Raji (cell line): ENCODE measurements around the gene IGFBP7.

Experiments
- POLR2A ChIP-seq: IDR thresholded peaks from 2 replicates; pipeline ENCODE4 v1.6.1; 2011; ENCODE audit warnings: low read depth, low read length, control low read depth; ENCODE audit not compliant: insufficient read depth

IGFBP7 gene

GRCh38 chr4:57110640-57111511 is 691 bp upstream of the IGFBP7 start:
- no peak for TF ChIP-seq POLR2A

- TF ChIP-seq POLR2A: no peak
These were observed 756 bp downstream of the IGFBP7 start for GRCh38 chr4:57109411-57109846.

- no peak for TF ChIP-seq POLR2A
These were observed 4.0 kb downstream of the IGFBP7 start for GRCh38 chr4:57106181-57106580.

GRCh38 chr4:57104706-57105560 is 5.3 kb downstream of the IGFBP7 start:
- TF ChIP-seq POLR2A: no peak

- no peak for TF ChIP-seq POLR2A
These were observed 7.1 kb downstream of the IGFBP7 start for GRCh38 chr4:57103051-57103450.

- no peak for TF ChIP-seq POLR2A
These were observed 8.0 kb downstream of the IGFBP7 start for GRCh38 chr4:57102050-57102624.

- TF ChIP-seq POLR2A: no peak
These were observed 9.1 kb downstream of the IGFBP7 start for GRCh38 chr4:57100979-57101651.

DNA sequence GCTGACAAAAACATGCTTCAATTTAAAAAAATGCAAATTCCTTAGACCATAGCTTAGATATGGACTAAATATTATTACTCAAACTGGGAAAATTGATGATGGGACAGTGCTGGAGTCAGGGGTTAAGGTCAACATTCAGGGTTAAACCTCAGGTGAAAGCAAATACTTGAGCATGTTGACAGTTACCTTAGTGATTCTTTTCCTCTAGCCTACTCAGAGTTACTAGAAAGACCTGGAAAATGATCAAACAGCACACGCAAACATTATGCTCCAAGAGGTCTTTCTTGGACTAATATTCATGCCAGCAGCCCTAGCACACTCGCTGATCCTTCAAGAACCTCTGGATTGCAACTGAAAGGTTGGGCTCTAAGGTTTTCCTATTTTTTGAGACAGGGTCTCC is 10.8 kb downstream of the IGFBP7 start:
- TF ChIP-seq POLR2A: no peak

DNA sequence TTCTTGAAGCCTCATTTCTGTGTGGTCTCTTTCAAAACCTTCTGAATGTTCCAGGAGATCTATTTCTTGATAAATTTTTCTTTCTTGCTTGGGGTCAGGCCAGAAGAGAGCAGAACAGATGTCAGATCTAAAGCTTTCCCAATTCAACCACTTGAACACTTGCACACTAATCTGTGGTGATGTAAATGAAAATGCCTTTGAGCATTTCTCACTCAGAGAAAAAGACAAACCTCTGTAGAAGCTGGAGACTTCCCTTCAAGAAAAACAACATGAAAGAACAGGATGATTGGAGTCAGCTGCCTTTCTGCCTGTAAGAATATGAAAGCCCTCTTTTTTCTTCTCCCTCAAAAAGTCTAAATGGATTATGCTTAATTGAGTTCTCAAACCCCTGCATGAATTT is 11.2 kb downstream of the IGFBP7 start:
- TF ChIP-seq POLR2A: no peak

DNA sequence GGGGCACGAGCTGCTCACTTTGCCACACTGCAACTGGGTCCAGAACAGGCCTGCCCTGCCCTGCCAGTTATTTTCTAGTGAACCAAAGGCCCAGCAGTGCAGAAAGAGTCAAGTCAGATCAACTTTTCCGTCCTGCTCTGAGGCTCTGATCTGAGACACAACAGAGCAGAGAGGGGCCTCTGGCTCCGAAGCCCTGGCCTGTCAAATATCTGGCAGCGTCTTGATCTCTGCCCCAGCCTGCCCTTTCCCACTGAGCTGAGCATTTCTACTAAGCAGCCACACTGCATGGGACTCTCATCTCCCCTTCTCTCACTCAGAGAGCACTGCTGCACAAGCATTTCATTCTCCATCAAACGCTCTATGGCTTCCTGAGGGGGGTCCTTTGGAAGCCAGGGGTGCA is 11.8 kb downstream of the IGFBP7 start:
- TF ChIP-seq POLR2A: no peak

DNA sequence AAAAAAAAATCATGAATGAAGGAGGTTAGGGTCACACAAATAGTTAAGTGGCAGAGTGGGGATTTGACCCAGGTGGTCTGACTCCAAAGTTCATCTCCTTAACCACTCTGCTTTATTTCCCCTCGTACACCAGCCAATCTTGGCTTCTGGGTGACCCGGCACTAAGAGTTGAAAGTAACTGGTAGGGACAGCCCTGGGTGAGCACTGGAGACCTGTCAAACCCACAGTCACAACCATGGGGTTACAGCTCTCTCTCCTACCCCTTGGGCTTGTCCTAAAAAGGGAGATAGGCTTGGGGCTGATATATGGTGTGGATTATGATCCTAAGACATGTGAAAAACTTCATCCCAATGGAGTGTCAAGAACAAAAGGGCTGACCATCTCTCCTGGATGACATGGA is 12.5 kb downstream of the IGFBP7 start:
- no peak for TF ChIP-seq POLR2A

DNA sequence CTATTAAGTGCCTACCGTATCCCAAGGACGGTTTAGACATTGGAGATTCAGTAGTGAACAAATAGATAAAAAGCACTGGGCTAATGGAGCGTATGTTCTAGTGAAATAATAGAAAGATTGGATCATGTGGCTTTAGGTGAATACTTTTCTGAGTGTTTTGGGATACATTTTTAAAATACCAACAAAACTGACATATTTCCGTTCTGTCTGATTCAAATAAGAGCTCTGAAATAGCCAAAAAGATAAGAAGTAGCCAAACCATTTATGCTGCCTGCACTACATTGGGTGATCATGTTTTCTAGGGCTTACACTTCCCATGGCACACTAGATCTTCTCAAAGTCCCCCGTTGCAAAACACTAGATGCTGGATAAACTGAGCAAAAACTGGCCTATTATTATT is 14.2 kb downstream of the IGFBP7 start:
- no peak for TF ChIP-seq POLR2A

- no peak for TF ChIP-seq POLR2A
These were observed 14.9 kb downstream of the IGFBP7 start for GRCh38 chr4:57095245-57095644.

DNA sequence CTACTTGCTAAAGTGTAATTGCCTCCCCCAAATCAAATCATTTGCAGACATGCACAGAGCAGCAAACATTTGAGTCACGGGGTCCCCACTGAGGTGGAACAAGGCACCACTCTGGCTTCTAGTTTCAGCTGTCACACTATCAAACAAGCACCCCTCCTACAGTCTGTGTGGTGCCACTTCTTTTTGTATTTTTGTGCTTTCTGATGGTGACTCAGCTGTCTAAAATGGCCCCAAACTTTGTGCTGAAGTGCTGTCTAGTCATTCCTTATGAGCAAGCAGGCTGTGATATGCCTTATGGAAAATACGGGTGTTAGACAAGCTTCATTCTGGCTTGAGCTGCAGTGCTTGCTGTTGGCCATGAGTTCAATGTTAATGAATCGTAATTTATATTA is 15.4 kb downstream of the IGFBP7 start:
- TF ChIP-seq POLR2A: no peak
